ENCODE data around the gene INTS1. TPM values are rescaled to one million over a fixed set of nuclear protein-coding genes. Genes with fewer than 3 reads are reported as not detected.

The INTS1 gene
- total RNA-seq, 1 donor from 2014 or later = 21.1 TPM

GRCh38 chr7:1431634-1432380 is 72.4 kb downstream of the INTS1 start:
- no peak for DNase-seq

DNA sequence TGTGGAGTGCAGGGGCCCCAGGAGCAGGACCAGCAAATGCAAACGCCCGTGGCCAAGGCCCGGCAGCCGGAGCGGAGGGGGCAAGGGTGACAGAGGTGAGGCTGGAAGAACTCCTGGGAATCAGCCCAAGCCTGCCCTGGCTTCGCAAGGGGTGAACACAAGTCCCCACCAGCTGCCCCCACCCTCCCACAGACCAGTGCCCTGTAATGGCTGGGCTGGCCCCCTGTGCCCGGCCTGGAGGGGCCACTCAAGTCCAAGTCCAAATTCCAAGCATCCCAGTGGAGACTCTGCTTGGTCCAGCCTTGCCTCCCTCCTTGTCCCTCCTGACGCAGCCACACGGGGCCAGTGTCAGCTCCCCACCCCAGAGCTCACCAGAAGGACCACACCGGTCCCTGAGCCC is 73.0 kb downstream of the INTS1 start:
- no peak for DNase-seq

- no peak for DNase-seq
These were observed 73.9 kb downstream of the INTS1 start for GRCh38 chr7:1430056-1430845.

DNA sequence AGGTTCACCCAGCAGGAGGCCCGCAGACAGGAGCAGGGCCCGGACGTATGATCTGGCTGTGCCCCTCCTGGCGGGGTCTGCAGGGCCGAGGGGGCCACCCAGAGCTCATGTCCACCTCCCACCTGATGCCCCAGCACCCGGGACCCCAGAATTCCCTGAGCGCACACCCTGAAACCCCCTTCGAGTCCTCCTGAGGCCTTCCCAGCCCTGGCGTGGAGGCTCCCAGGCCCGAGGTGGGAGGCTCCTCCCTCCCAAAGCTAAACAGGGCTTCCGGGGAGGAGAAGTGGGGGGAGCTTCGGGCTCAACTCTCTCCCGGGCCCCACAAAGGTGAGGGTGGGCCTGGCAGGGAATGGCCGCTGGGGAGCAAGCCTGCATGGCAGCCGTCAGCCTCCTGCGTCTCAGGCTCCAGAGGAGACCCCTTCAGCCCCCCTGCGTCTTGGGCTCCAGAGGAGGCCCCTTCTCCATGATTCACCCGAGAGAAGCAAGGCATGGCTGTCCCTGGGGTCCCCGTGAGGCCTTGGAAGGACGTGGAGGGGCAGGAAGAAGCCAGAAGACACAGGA is 75.2 kb downstream of the INTS1 start:
- no peak for DNase-seq

GRCh38 chr7:1427064-1427657 is 77.0 kb downstream of the INTS1 start:
- no peak for DNase-seq

- no peak for DNase-seq
These were observed 77.7 kb downstream of the INTS1 start for GRCh38 chr7:1426474-1426873.

GRCh38 chr7:1425292-1426136 is 78.7 kb downstream of the INTS1 start:
- no peak for DNase-seq

- no peak for DNase-seq
These were observed 80.1 kb downstream of the INTS1 start for GRCh38 chr7:1424041-1424440.

DNA sequence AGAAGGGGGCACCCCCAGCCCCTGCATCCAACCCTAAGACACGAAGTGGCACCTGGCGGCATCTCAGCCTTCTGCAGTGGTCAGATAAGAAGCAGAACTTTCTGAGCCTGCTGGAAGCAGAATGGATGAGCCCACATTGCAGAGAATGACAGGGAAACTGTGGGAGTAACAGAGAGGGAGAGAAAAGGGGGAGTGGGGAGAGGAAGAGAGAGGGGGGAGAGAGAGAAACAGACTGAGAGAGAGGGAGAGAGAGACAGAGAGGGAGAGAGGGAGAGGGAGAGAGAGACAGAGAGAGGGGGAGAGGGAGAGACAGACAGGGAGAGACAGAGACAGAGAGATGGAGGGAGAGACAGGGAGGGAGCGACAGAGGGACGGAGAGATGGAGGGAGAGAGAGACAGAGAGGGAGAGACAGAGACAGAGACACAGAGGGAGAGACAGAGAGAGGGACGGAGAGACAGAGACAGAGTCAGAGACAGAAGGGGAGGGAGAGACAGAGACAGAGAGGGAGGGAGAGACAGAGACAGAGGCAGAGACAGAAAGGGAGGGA is 80.9 kb downstream of the INTS1 start:
- no peak for DNase-seq

- DNase-seq = no peak
These were observed 81.5 kb downstream of the INTS1 start for GRCh38 chr7:1422512-1423263.

GRCh38 chr7:1421946-1422345 is 82.2 kb downstream of the INTS1 start:
- no peak for DNase-seq

DNA sequence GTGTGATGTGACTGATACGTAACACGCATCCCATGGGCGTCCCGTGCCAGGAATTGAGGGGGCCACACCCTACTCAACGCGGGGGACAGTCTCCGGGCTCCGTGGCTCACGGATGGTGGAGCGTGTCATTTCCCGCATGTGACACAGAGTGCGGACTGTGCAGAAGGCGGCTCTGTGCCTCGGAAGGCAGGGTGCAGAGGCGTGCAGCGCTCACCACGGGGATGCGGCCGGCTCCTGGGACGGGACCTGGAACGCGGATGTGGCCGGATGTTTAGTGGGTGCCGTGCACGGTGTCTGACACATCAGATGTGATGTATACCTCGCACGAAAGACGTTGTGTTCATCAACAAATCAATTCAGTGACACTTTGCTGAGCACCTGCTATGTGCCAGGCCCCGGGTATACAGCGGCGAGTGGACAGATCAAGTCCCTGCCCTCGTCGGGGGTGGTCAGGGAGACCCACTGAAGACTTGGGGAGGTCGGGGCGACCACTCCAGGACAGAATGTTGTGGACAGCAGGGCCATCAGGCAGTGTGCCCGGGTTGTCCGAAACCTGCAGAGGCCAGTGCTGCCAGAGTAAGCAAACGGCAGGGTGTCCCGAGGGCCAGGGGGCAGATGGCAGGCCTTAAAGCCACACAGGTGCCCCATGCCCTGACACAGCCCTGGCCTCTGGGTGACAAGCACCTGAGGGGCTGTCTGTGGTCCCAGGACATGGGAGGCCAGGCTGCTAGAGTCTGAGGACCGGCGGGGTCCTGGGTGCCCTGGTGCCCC is 83.0 kb downstream of the INTS1 start:
- DNase-seq = no peak

Other genes with a start within 250 kb of the INTS1 start
- gene MICALL2, start 44.9 kb downstream of the INTS1 start, total RNA-seq = 5.7 TPM
- 13.5 TPM for gene MAFK, start 26.3 kb upstream of the INTS1 start, total RNA-seq
- 7.7 TPM for gene TMEM184A, start 51.8 kb upstream of the INTS1 start, total RNA-seq
- 12.6 TPM for gene PSMG3, start 65.6 kb upstream of the INTS1 start, total RNA-seq
- 3.1 TPM for gene ELFN1, start 165.9 kb upstream of the INTS1 start, total RNA-seq

Measured in skin of body (tissue), 2 donors.